Stimulated activated CD4-positive, alpha-beta T cell treated with anti-CD3 and anti-CD28 coated beads, Interleukin-12 subunit alpha, Interleukin-12 subunit beta, amount 100 ng/mL, for 48 hours (primary cell): Measurements from ENCODE around the gene XYLT1.
A peak's percentile ranks its signal among the peaks of the same experiment; 100 is the strongest.

ENCODE experiments used
- DNase-seq, 3 donors: peaks; one replicate each; pipeline ENCODE4 v3.0.0-alpha.2; 2020; ENCODE audit warnings: low read depth in 2 of 3, low spot score in 1 of 3

Gene XYLT1

GRCh38 chr16:17269439-17269838, 201.3 kb downstream of the XYLT1 start:
- DNase-seq = no peak

DNA sequence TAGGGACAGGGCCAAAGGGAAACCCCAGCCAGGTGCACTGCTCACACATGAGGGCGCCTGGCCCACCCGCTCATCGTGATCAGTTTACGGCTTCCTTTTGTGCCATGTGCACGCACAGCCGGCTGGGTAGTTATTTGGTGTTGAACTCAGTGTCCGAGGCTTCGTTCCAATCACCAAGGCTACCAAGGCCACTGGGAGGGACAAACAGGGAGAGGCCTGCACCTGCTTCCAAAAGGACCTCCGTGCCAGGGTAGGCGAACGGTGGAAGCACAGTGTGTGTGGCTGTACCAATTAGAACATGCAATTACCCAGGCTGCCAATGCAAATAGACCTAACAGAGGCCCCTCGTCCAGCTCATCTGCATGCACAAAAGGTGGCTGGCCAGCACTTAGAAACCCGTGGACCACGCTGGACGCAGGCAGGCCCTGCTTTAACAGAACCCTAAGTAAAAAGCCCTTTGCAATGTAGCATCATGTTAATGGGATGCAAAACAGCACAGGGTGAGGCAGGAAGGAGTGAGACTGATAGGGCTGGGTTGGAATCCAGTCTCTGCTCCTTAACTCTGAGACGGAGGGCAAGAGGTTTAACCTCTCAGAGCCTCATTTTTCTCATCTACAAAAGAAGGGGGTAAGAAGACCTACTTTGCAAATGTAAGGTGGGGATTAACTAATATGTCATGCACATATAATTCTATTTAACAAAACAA, 204.0 kb downstream of the XYLT1 start:
- no peak for DNase-seq

DNA sequence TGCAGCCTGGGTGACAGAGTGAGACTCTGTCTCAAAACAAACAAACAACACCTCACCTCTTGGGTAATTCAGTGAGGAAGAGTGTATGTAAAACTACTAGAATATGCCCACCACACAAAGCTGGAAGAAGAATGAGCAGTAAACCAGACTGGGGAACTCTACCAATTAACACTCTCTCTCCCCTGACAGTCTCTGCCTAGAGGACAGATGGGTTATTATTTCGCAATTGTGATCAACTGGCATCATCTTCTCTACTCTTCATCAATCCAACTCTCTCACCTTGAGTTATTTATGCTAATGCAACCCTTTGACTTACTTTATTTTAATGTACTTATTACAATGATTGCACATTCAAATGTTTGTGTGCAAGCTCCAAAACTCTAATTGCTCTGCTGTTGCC, 205.6 kb downstream of the XYLT1 start:
- DNase-seq = no peak

DNA sequence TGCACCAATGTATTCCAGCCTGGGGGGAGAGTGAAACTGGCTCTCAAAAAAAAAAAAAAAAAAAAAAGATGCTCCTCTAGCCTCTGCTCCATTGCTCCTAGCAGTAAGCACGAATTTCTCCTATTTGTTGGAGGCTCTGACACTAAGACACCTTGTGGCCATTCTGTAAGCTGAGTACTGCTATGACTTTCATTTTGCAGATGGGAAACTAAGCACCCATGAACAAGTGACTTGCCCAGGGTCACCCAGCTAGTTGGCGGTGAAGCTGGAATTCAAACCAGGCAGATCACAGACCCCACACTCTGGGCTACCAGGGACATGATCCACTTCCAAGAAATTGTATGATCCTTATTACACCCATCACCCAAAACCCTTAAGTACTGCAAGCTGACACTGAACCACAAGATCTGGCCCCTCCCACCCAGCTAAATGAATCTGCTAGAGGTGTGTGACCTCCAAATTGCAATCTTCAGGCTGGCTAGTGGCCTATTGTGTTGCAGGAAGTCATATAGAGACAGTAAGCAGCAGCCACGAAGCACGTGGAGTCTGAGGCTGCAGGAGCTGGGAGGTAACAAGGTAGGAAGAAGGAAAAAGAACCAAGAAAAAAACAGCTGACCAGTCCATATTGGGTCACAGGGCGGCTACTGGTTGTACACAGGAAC, 209.4 kb downstream of the XYLT1 start:
- DNase-seq = no peak

DNA sequence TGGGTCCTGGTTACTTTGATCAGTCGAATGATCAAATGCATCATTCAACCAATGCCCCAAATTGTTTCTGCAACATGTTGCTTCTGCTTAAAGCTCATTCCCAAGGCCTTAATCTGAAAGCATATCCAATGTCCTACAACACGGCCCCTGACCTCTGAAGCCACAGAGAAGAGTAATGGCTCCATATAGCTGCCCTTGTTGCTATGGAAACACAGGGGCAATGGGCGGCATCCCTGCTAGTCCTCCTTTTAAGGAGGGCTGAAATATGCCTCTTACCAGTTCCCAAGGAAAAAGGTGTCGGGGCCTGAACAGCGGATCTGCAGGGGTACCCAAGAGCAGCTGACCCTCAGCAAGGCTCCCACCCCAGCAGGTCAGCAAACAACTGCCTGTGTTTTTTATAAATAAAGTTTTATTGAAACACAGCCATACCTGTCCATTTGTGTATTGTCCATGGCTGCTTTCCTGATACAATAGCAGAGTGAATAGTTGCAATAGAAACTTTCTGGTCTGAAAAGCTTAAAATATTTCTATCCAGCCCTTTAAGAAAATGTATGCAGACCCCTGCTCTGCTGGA, 210.4 kb downstream of the XYLT1 start:
- no peak for DNase-seq

GRCh38 chr16:17259751-17260270, 210.9 kb downstream of the XYLT1 start:
- DNase-seq = no peak

GRCh38 chr16:17258848-17259713, 211.7 kb downstream of the XYLT1 start:
- DNase-seq = no peak

DNA sequence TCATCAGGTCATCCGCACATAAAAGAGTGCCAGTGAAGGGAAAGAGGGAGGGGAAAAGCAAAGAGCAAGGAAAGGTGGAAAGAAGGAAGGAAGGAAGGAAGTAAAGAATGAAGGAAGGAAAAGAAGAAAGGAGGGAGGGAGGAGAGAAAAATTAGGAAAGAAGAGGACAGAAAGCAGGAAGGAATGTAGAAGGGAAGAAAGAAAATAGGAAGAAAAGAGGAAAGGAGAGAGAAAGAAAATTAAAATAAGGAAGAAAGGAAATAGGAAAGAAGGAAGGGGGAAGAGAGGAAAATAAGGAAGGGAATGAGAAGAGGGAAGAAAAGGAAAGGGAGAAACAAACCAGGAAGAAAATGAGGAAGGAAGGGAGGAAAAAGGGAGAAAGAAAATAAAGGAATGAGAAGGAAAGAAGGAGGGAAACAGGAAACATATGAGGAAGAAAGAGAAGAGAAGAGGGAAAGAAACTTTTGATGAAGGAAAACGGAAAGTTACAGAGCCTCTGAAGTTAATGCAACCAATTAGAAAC, 212.6 kb downstream of the XYLT1 start:
- no peak for DNase-seq

DNA sequence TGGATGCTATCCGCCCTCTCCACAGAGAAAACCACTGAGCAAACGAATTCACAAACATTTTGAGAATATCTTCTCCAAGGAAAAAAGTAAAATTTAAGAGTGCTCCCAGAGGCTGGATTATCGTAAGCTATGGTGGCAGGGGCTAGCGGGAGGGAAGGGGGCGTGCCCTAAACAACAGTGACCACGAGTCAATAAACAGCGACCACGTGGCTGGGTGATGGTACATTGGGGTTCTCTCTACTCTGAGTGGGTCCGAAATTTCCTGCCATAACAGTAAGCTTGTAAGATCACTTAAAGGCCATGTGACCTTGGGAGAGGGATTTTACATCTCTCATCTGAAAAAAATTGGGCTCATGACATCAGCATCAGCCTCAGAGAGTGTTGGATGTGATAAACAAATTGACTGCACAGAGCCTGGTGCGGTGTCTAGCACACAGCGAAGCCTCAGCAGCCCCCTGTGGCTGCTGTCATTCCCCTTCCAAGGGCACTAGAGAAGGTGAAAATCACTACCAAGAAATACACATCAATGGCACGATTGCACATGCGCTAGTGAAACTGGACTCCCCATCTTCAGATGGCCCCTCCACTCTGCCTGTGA, 213.2 kb downstream of the XYLT1 start:
- DNase-seq = no peak

DNA sequence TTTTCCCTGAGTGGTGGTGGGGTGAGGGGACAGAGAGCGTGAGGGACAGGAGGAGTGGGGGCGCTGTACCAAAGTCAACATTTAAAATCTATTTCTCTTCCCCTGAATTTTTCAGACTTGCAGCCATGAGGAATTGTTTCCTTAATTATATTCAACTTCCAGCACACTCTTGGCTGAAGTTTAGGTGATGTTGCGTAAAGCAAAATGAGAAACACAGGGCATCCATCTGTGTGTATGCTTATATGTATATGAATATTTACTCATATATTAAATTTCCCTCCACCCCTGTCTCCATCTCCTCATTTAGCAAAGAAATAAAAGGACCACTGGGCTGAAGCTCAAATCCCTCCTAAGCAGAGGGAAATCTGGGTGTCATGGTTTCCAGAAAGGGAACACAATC, 218.1 kb downstream of the XYLT1 start:
- no peak for DNase-seq

- DNase-seq = no peak
These were observed 218.7 kb downstream of the XYLT1 start for GRCh38 chr16:17252064-17252463.

DNA sequence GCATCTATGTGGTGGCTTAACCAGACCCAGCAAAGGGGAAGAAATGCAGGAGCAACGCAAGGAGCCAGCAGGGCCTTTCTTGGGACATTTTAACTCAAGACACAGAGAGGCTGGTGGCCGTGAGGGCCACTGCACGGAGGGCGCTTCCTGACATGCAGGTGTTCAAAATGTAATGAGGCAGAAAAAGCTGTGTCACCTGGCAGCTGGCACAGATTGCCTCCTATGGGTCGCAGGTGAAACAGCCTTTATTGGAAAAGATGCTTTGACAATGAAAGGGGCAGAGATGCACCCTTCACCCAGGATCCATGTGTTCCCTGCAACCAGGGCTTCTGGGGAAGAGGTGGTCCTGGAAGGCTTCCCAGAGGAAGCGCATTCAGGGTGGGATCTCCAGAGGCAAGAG, 219.3 kb downstream of the XYLT1 start:
- no peak for DNase-seq

DNA sequence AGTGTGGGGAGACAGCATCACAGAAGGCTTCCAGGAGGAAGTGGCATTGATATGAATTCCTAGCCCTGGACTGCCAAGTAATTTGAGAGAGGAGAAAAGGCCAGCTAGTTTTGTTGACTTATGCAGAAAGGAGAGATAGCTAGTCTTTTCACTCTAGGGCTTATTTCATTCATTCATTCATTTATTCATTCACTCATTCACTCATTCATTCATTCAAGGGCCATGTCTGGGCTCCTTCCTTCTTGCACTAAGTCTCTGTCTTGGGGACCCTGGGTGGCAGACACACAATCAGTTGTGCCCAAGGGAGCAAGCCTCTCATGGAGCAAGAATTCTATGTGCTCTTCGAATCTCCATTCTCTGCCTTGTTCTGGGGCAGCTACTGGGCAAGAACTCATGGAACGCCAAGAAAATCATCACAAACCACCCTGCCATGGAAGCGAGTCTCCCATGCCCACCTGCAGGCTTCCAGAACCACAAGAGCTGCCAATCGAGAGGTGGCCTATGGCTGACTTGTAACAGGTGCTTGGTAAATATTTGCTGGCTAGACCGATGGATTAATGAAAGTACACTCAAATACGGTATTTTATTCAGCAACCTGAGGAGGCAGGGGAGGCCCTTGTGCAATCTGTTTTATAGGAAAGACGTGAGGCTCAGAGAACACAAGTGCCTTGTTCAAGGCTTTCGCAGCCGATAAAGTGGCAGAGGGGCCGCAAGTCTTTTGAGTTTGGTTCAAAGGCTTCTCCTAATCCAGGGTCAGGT, 223.6 kb downstream of the XYLT1 start:
- DNase-seq = no peak

DNA sequence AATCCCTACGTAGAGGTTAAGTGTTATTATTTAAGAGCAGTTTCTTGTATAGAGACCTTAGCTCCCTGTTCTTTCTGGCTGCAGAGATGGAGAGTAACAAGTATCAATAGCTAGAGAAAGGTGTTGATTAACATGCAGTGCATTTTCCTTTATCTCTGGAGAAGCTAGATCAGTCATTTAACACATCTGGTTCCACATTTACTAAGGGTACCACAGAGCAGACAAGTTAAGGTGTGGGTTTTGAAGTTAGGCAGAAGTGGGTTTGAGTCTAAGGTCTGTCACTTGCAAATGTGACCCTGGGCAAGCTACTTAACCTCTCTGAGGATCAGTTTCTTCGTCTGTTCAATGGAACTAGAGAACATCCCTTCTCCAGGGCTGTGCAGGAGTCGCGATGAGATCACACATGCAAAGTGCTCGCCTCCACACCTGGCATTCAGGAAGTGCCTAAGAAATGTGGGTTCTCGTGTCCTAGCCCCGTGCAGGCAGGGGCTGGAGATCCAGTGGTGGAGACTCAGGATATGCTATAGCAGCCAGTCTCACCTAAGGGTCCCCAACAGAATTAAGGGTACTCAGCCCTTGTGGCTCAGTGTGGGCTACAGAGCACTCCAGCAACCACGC, 224.4 kb downstream of the XYLT1 start:
- no peak for DNase-seq

GRCh38 chr16:17245776-17246175, 225.0 kb downstream of the XYLT1 start:
- DNase-seq = no peak

- no peak for DNase-seq
These were observed 225.7 kb downstream of the XYLT1 start for GRCh38 chr16:17244872-17245551.

DNA sequence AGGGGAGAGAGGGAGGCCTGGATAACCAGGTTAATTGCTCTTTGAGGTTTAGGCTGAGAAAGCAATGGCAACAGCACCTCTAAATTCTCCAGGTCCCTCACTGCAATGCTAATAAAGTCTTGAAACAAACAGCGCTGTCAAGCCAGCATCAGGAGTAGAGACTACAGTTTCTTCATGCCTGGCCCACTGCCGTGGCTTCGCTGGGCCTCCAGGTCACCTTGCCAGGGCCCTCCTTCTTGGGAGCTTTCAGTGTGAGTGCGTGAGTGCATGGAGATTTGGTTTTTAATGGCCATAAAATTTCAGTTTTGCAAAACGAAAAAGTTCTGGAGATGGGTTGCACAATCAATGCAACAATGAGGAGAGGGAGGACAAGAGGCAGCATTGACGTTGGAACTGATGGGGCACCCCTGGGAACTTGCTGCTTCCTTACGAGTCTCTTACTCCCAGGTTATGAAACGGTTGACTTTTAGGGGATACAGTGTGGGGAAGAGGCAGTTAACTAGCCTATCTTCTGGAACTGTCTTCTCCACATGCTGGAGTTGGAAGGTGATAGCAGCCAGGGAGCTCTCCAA, 229.4 kb downstream of the XYLT1 start:
- DNase-seq = no peak

DNA sequence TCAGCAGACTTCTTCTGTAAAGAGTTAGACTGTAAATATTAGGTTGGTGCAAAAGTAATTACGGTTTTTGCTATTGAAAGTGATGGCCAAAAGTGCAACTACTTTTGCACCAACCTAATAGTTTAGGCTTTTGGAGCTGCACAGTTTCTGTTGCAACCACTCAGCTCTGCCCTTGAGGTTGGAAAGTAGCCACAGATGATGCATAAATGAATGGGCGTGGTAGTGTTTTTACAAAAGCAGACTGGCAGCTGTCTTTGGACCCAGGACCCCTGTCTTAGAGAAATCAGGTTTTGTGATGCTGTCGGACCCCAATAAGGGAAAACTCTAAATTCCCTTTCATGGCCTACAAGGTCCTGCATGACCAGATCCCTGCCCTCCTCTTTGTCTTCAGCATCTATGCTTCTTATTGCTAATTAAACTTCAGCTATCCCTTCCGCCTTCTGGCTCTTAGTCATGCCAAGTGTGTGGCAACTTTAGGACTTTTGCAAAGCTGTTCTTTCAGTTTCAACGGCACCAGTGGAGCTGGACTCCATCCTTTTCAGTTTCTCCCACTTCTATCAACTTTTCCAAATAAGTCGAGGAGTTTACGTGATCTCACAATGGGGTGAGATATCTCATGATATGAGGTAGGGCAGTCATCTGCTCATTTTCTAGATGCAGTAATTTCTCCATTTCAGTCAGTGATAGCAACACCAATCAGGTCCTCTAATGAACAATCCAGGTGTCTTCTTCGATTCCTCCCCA, 232.3 kb downstream of the XYLT1 start:
- DNase-seq = peak in 2 of 3 donors; percentile 6 to 40
